Daoy (cell line): ENCODE data around the gene GUCD1. TPM values are rescaled to one million over a fixed set of nuclear protein-coding genes. Genes with fewer than 3 reads are reported as not detected.
A peak's percentile ranks its signal among the peaks of the same experiment; 100 is the strongest.

Experiments used
- DNase-seq: peaks from one replicate; pipeline ENCODE4 v3.0.0-alpha.2; 2015; ENCODE audit warnings: low read depth
- total RNA-seq: library from RNA; depleted of rRNA; stranded (reverse); fragments of >200 nt; shearing (Covaris generic); gene quantifications from 2 replicates; pipeline ENCODE4 v1.2.3, GENCODE V29; 2014

GUCD1 gene
- total RNA-seq, 1 experiment from 2014 or later, result 73.8 TPM

DNA sequence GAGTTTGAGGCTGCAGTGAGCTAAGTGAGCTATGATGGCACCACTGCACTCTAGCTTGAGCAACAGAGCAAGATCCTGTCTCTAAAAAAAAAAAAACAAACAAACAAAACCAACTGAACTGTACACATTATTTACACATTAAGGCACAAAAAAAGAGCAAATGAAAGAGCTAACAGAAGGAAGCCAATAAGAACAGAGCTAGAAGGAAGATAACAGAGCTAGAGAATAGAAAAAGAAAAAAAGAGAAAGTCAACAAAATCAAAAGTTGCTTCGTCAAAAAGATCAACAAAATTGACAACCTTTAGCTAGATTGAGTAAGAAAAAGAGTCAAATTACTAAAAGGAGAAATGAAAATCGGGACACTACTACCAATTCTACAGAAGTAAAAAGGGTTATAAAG is 25.0 kb downstream of the GUCD1 start:
- DNase-seq, result no peak

DNA sequence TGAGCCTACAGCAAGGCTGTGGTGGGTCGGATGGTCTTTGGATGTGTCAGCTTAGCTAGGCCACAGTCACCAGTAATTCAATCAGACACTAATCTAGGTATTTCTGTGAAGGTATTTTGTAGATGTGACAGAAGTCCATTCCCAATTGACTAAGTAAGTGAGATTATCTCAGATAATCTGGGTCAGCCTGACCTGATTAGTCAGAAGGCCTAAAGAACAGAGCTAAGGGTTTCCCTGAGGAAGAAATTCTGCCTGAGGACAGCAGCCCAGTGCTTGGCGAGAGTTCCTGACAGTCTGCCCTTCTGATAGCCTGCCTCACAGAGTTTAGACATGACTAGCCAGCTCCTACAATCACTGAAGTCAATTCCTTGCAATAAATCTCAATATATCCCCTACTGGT is 28.7 kb downstream of the GUCD1 start:
- no peak for DNase-seq

DNA sequence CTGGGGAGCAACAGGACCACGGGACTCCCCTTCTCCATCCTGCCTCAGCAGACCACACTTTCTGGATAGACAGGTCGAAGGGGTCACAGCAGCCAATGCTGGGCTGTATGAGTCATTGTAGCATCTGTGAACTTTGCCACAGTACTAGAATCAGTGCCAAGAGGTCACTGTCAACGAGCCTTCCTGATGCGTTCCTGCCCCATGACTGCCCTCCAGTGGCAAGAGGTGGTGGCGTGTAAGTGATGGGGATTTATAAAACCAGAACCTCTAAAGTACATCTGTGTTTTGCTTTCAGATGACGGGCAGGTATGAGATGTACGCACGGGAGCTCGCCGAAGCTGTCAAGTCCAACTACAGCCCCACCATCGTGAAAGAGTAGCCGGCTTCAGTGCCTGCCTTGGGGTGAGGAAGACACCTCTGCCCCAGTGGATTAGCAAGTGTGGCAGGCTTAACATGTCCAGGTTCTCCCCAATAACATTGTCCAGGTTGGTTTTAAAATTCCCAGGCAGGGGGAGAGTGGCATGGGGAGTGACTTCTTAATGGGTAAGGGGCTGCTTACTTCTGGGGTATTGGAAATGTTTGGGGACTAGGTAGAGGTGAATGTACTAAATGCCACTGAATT is 29.4 kb downstream of the GUCD1 start:
- peak; percentile 71 for DNase-seq

DNA sequence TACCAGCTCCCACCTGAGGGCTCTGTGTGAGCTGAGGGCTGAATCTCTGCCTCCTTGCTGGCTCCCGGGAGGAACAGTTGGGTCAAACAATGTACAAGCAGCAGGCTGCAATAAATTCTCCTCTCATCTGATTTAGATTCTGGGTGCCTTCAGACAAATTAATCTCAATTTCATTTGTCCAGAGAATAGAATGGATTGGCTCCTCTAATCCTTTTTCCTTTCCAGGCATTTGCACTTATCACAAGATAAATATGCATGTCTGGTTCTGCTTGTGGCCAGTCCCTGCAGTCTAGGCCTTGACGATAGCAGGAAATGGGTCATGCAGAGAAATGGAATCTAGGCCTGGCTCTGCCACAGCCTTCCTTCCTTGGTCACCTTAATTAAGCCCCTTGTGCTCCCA is 31.1 kb downstream of the GUCD1 start:
- no peak for DNase-seq

DNA sequence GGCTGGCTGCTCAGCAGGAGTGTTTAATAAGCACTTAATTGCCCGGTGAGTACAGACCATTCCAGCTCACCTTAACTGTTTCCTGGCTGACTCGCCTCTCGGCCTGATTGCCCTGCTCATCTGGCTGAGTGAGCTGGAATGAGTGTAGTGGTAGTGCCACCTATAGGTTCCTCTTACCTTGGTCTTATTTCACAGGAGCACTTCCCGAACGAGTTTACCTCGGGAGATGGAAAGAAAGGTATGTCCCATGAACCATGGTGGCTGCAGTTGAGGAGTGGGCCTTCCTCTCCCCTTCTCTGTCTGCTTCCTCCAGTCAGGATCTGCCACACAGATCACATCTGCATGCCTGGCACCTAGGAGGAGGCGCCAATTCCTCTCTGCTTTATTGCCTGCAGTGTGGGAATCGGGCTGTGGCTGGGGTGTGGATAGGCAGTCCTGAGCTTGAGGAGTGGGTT is 33.1 kb downstream of the GUCD1 start:
- DNase-seq, result peak; percentile 76

DNA sequence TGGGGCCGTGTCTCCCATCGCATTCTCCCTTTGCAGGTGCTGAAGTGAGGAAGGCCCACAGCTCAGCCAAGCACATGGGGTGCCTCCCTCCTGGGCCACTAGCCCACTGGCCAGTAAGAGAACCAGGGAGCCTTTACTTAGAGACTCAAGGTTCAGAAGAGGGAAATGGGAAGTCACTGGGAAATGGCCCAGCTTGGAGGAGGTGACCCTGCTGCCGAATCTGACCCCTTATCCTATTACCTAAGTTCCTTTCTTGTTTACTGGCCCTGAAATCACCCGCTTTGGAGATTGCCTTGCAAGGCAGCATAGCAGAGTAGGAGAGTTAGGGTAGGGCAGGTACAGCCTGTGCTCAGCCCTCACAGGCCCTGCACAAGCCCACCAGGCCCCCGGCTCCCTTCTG is 35.4 kb downstream of the GUCD1 start:
- DNase-seq, result no peak

DNA sequence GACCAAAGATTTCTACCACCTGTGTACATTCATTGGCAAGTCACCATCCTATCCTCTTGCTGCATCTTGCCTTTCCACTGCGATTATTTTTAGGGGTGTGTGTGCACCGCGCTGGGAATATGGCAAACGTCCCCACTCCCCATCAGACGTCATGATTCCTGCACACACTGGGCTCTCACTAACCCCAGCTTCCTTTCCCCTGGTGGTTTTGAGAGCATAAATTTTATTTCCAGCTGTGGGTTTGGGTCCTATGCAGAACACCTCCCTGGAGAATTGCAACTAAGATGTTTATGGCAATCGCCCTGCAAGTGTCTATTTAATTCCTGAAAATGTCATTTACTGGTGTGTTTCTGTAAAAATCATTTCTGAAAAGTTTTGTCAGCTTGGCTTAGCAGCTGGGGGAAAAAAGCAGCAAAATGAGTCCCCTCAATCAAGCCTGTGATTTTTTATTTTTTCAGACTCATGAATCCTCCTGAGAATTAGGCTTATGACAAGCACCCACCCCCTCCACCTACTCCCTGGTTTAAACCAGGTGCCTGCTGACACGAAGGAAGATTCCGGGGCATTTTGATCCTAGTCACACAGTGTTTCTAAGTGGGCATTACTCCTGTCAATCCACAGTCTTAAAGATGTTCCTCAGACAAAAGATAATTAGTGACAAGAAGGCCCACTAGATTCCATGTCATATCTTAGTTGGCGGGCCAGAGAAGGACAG is 36.0 kb downstream of the GUCD1 start:
- DNase-seq, result no peak

DNA sequence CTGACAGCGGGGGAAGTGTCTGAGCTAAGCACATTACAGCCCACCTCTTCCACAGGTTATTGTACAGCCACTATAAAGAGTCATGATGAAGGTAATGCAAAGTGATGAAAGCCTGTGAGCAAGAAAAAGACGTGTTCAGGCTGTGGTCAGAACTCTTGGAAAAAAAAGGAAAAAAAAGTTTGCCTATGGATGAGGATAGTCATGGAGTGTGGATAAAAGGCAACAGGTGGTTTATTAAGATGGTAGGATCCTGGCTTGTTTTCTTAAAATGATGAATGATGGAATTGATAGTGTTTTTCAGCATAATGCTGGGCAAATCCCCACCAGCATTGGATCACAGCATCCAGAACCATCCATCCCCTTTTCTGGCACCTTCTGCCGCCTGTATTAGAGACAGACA is 36.7 kb downstream of the GUCD1 start:
- no peak for DNase-seq

DNA sequence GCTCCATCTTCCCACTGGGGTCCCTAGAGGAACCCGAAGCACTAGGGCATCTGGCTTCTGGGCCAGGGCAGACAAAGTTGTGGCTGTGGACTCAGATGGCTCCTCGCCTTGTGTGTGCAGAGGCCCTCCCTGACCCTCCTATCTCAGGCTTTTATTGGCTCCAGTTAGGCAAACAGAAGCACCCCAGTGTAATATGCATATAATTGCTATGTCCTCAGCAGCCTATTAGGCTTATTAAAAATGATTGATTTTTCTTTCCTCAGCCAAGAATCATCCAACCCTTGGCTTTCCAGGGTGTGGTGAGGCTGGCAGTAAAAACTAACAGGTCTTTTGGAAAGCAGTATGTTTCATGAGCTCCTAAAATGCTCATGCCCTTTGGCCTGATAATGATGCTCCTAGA is 37.5 kb downstream of the GUCD1 start:
- no peak for DNase-seq

DNA sequence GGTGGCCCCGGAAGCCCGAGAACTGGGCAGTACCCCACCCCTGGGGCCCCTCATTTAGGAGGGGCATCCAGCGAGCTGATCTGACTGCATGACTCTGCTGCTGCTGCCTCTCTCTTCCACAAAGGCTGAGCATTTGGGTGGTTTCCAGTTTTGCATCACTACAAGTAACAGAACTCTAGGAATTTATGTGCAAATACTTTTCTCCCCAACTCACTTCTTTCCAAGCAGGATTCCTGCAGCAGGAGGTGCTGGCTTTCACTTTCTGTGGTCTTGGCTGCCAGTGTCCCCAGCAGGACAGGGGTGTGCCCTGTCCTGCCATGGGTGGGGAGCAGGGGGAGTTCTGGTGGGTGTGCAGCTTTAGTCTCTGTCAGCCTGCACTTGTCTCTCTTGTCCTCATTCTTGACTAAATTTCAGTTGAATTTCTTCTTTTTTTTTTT is 38.6 kb downstream of the GUCD1 start:
- peak; percentile 44 for DNase-seq

DNA sequence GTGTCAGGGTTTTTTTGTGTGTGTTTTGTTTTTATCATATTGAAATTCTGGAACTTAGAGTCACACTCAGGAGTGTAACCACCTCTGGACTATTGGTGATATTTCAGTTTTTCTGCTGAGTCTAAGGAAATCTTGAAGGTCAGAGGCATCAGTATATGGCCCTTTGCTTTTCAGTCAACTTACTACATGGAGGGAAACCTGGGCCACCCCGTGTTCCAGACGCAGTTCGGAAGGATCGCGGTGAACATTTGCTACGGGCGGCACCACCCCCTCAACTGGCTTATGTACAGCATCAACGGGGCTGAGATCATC is 40.0 kb downstream of the GUCD1 start:
- no peak for DNase-seq

DNA sequence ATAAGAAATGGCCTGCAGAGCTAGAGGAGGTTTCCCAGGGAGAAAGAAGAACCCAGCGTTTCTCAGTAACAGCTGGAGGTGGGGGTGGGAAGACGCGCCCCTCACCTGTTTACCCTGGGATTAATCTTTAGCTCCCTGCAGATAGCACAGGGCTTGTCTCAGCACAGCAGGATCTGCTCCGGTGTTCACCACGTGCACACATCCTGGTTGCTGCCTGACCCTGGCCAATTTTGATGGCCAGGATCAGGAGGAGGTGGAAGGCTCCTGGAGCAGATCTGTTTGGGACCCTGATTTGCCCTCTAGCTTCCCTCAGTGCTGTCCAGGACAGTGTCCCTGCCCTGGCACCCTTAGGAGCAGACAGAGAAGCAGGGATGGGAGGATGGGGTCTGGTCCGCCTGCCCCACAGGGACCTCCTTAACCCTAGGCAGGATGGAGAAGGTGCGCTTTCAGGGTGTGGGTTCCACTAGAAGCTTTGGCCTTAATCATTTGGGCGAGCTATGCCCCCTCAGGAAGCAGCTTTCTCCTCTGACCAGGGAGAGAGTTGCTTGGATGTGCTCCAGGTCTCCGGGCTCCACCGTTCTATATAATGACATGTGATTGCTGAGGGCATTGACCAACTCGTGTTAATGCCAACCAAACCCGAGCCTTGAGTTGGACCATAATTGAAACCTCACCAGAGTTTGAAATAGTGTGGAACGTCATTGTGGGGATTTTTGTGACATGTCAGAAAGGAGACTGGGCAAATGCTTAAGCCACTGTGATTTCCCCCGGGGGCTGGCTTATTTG is 40.5 kb downstream of the GUCD1 start:
- no peak for DNase-seq

DNA sequence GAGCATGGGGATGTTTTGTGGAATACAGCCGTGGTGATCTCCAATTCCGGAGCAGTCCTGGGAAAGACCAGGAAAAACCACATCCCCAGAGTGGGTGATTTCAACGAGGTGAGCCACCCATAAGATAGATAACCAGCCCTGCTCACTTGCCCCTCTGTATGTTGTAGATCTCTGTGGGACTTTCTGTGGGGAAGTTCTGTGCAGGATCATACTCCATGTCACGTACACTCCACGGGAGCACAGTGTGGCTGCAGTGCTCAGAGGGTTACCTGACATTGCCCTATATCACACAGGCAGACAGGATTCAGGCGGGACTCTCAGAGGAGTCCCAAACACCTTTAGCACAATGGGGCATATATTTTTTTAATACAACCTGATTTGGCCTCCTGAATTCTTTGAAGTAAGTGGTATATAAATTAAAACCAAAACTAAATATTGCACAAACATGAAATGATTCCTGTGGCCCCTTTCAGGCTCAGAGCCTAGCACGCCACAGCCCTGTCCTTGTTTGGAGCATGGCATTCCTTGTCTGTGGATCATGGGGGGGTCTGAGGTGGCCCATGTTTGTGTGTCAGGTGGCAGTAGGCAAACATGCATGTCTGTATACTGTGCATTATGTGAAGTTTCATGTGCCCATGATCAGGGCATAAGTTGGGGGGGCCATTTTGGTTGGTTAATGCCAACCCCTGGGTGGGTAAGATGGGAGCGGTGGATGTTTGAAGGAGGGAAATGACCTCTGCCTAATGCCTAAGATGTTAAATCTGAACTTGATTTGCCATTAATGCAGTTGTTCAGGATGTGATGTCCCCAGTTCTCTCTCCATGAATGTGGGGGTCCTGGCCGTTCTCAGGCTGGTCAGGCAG is 41.3 kb downstream of the GUCD1 start:
- DNase-seq, result no peak

DNA sequence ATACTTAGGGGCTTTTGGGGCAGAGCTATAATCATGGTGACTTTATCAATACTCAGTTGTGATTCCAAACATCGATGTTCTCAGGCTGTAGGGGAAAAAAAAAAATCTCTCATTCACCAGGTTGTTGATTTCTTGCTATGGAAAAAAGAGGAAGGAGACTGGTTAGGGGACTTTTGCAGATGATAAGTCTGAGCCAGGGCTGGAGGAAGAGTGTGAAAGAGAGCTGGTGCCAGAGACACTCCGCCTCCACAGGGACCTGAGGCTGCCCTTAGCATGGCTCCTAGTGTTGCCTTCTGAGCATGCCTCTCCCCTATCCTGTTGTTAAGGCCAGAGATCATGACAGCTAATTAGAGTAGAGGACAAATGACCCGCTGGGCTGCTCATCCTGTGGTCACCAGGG is 42.9 kb downstream of the GUCD1 start:
- no peak for DNase-seq

DNA sequence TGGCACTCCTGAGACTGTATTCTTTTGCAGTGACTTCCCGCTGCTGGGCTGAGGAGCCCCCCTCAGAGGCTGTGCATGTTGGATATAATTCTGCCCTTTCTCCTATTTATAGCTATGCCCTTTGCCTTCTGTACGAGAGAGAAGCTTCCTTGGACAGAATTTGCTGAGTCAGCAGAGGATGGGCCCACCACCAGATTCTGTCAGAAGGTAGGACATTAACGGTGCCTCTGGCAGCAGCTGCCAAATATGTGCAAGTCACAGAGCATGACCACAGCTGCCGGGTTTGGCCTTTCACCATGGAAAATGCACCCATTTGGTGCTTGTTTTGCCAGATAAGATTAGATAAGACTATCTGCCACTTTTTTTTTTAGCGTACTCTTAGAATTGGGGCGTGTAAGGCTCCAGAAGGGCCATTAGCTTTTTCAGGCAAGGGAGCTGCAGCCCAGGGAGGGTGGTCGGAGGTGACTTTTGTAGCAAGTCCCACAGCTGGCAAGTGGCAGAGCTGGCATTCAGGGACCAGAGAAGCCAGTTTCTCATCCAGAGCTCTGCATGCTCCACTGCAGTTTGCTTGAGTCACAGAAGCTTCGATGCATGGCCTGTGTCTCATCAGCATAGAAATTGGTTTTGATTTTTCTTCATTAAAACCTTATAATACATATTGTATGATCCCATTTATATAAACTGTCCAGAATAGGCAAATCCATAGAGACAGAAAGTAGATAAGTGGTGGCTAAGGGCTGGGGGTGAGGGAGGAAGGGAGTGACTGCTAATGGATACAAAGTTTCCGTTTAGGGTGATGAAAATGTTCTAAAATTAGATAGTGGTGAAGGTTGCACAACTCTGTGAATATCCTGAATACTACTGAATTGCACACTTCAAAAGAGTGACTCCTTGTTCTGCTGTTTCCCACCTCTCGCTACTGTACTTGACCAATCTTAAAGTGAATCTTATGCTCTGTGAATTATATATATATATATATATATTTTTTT is 44.0 kb downstream of the GUCD1 start:
- DNase-seq, result peak; percentile 40

DNA sequence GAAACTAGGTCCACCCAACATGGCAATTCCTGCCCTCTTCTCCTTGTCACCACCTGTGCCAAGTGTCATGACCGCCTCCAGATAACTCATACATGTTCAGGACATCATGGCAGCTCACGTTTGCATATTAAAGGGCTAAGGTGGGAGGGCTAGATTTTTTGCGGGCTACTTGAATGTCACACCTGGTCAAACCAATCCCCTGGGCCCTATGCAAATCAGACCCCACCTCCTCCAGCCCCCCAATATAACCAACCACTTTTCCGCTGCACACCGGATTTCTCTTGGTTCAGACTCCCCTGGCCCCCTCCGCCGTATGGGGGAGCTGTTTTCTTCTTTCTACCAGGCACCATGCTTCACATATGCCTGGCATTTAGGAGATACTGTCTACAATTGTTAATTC is 47.2 kb downstream of the GUCD1 start:
- DNase-seq, result no peak

DNA sequence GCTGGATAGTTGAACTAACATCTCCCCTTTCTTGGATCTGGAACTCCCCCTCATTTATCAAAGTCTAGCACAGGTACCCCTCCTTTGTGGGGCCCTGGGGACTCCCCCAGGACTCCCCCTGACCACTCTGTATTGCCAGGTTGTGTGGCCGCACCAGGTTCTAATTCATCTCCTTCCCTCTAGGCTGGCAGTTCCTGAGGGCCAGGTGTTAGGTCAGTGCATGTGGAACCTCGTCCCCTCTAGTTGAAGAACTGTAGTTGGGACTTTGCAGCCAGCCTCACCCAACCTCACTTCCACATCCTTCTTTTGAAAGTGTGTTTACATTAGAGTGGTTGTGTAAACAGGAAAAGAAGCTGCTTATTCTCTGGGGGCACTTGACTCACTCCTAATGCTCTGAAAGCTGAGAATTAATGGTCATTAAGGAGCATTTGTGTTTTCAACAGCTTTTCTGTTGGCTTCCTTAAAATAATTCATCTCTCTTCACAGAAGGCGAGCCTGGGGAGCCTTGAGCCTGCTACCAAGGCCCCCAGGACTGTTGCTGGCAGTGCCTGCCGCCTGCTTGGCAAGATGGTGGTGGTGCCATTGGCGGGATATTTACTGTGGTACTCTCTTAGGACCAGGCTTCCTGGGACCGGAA is 48.0 kb downstream of the GUCD1 start:
- DNase-seq, result peak; percentile 29

DNA sequence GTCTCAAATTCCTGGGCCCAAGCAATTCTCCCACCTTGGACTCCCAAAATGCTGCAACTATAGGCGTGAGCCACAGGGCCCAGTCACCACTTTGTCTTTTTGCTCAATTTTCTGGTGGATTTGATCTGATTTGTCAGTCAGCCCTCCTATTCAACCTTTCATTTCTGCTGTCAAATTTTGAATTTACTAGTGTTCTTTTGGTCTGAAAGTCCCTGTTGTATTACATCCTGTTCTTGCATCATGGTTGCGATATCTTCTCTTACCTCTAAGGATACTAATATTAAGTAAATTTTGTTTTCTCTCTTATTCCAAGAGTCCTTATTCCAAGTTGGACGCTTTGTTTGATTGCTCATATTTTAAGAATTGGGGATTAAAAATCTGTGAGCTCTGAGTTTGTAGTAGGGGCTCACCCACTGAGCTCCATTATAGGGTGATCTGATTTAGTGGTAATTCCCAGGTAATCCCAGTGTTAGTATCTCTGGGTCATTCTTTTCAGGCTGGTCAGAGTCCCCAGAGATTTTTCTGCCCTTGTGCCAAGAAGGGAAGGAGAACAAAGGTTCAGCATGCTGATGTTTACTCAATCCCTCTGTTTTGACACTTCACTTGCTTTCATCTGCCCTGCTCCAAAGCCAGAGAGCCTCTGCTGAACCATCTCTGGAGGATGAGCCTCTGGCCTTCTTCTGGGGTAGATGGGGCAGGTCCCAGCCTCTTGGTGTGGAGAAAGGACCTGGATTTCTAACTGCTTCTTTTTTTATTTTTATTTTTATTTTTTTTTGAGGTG is 49.8 kb downstream of the GUCD1 start:
- no peak for DNase-seq

DNA sequence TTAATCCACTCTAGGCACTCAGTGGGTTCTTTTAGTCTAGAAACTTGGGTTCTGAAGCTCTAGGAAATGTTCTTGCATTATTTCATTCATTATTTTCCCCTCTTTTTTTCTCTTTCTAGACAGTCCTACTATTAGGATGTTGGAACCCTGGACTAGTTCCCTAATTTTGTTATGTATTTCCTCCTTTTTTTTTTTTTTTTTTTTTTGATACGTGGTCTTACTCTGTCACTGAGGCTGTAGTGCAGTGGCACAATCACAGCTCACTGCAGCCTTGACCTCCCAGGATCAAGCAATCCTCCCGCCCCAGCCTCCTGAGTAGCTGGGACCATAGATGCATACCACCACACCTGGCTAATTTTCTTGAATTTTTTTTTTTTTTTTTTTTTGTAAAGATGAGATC is 50.4 kb downstream of the GUCD1 start:
- no peak for DNase-seq
